Superior temporal gyrus (tissue), 1 donor: Measurements from ENCODE around the gene CYP1A2.
"Not testable (repeated sequence)": the region's sequence is repeated elsewhere in the genome, so short reads cannot be mapped to it uniquely, and the experiment has no call there.

Experiments used
- DNase-seq: peaks from one replicate; pipeline ENCODE4 v3.0.0-alpha.2; 2016; ENCODE audit errors: extremely low spot score

CYP1A2 gene

DNA sequence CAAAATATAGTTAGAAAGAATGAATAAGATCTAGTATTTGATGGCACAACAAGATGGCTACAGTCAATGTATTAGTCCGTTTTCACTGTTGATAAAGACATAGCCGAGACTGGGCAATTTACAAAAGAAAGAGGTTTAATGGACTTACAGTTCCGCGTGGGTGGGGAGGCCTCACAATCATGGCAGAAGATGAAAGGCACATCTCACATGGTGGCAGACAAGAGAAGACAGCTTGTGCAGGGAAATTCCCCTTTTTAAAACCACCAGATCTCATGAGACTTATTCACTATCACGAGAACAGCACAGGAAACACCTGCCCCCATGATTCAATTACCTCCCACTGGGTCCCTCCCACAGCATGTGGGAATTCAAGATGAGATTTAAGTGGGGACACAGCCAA, 10.4 kb upstream of the CYP1A2 start:
- DNase-seq, result not testable (repeated sequence)

- DNase-seq, result no peak
These were observed 6.2 kb upstream of the CYP1A2 start for GRCh38 chr15:74742422-74742821.

DNA sequence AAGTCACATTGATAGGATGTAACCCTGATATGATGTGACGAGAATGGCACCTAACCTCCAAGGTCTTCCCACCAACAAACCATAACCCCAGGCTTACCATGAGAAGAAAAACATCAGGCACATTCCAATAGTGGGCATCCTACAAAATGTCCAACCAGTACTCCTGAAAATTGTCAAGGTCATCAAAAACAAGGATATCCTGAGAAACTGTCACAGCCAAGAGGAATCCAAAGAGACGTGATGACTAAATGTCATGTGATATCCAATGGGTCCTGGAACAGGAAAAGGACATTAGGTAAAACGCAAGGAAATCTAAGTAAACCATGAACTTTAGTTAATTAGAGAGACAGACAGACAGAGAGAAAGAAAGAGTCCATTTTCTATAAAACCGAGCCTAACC, 2.3 kb upstream of the CYP1A2 start:
- no peak for DNase-seq

DNA sequence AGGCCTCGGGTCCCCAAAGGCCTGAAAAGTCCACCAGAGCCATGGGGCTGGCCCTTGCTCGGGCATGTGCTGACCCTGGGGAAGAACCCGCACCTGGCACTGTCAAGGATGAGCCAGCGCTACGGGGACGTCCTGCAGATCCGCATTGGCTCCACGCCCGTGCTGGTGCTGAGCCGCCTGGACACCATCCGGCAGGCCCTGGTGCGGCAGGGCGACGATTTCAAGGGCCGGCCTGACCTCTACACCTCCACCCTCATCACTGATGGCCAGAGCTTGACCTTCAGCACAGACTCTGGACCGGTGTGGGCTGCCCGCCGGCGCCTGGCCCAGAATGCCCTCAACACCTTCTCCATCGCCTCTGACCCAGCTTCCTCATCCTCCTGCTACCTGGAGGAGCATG, 1.2 kb downstream of the CYP1A2 start:
- no peak for DNase-seq

DNA sequence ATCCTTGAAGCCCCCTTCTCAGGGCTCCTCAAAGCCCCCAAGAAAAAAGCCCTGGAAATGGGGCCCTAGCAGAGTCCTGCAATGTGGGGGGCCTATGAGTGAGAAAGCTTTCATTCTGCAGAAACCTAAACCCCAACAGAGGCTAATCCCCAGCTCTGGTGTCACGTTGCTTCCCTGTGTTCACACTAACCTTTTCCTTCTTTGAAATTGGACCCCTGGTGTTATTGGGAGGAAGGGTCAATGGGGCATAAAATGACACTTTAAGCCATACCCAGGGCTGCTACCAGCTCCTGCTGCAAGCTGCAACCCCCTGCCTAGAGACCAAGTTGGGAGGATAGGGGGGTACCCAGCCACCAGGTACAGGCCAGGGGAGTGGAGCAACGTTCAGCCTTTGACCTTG, 2.1 kb downstream of the CYP1A2 start:
- no peak for DNase-seq

DNA sequence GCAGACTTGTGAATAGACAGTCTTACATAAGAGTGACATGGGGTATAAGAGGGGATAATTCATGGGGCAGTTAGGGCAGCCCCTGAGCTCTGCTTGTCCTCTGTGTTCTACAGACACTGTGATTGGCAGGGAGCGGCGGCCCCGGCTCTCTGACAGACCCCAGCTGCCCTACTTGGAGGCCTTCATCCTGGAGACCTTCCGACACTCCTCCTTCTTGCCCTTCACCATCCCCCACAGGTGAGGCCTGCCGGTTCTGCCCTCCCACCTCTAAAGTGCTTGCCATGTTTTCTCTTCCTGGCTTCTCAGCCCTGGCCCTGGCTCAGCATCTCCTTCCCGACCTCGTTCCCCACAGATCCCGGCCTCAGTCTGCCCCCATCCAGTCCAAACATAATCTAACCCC, 3.4 kb downstream of the CYP1A2 start:
- DNase-seq, result no peak

- no peak for DNase-seq
These were observed 3.9 kb downstream of the CYP1A2 start for GRCh38 chr15:74752531-74752930.

DNA sequence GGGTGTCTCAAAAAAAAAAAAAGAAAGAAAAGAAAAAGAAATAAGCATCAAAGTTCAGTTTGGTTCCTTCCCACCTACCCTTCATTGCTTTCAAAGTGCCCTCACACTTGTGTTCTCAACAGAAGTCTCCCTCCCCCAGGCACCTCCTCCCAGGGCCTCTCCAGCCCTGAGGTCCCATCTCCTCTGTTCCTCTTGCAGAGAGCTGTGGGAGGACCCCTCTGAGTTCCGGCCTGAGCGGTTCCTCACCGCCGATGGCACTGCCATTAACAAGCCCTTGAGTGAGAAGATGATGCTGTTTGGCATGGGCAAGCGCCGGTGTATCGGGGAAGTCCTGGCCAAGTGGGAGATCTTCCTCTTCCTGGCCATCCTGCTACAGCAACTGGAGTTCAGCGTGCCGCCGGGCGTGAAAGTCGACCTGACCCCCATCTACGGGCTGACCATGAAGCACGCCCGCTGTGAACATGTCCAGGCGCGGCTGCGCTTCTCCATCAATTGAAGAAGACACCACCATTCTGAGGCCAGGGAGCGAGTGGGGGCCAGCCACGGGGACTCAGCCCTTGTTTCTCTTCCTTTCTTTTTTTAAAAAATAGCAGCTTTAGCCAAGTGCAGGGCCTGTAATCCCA, 6.1 kb downstream of the CYP1A2 start:
- DNase-seq, result no peak

DNA sequence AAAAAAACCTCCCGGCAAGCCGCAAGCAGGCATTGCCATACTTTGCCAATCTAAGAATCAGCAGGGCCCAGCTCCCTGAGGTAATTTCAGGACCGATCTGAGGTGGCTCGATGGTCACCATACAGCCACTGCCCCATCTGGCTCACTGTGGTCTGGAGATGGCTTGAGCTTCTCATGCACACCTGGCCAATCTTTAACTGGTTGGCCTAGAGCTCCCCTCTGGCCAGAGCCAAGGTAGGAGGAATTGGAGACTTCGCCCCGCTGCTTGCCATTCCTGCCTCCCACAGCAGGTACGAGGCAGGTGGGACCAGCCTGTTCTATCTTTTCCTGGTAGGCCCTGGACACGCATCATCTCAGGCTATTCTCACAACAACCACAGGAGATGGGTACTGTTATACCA, 10.1 kb downstream of the CYP1A2 start:
- DNase-seq, result no peak

GRCh38 chr15:74762791-74763150, 14.1 kb downstream of the CYP1A2 start:
- DNase-seq, result no peak

GRCh38 chr15:74763416-74763815, 14.8 kb downstream of the CYP1A2 start:
- no peak for DNase-seq

DNA sequence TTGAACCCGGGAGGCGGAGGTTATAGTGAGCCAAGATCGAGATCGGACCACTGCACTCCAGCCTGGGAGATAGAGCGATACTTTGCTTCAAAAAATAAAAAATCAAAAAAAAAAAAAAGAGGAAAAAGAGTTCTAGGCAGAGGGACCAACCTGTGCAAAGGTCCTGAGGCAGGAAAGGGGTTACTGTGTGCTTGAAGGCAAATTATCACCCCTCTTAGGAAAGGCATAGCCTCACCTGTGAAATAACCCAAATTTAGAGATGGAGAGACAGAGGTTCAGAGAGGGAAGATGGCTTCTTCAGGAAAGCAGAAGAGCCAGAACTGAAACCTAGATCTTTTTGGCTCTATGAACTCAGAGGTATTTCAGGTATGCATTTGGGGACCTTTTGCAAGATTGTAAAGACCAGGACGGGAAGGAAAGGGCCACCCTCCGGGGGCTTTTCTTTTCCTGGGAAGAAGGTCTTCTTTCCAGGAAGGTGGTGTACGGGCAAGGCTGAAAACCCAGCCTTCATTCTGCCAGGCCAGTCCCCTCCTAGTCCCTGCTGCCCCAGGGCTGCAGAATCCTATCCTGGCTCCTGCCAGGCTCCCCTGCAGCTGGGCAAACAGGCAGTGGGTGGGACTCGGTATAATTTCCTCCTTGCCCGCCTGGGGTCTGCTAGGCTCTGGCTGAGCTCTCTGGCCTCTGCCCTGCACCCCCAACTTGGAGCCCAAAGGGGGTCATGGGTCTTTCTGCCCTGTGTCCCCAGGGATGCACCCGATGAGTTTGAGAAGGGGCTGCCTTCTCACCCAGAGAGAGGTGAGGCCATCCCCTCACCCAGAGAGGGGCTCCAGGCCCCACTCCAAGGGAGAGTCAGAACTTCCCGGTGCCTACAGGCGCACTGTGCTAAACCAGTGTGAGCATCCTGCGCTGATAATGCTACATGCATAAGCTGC, 18.8 kb downstream of the CYP1A2 start:
- DNase-seq, result no peak

- DNase-seq, result no peak
These were observed 19.6 kb downstream of the CYP1A2 start for GRCh38 chr15:74768099-74768770.

DNA sequence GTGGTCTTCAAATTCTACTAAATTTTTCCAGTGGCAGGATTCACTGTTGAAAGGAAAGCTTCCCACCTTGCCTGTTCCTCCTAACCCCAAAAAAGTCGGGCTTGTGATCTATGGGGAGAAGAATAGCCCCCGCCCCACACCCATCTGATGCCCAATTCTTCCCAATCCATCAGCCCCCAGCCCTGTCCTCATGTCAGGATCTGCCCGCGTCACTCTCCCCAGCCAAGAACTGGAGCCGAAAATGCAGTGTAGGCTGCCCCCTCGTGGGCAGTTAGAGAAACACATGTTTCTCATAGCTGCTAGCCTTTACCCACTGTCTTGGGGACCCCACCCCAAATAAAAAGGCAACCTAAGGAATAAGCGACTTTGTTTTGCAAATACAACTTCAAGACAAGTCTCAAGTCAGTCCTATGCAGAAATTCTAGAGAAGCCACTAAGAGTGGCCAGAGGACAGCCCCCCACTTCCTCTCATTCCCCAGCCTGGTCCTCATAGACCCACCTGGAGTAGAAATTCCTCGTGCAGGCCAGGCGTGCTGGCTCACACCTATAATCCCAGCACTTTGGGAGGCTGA, 20.2 kb downstream of the CYP1A2 start:
- DNase-seq, result peak; percentile 81

- DNase-seq, result no peak
These were observed 20.9 kb downstream of the CYP1A2 start for GRCh38 chr15:74769463-74770025.

GRCh38 chr15:74770211-74770903, 21.7 kb downstream of the CYP1A2 start:
- DNase-seq, result no peak

DNA sequence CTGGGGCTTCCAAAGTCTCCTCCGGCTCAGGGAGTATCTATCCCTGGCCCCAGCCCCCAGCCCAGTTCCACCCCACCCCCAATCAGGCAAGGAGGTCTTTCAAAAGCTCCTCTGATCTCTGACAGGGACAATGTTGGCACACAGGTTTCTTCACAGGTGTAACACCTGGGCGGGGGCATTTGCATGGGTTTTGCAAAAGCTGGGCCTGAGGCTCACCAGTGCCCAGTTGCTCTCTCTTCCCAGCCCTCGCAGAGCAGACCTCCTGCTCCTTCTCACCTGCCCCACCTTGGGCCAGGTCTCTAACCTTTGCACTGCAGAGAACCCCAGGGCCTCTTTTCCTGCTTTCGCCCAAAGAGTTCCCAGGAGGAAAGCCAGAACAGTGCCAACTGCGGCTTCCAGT, 24.7 kb downstream of the CYP1A2 start:
- DNase-seq, result no peak

GRCh38 chr15:74773731-74774252, 25.1 kb downstream of the CYP1A2 start:
- DNase-seq, result no peak

DNA sequence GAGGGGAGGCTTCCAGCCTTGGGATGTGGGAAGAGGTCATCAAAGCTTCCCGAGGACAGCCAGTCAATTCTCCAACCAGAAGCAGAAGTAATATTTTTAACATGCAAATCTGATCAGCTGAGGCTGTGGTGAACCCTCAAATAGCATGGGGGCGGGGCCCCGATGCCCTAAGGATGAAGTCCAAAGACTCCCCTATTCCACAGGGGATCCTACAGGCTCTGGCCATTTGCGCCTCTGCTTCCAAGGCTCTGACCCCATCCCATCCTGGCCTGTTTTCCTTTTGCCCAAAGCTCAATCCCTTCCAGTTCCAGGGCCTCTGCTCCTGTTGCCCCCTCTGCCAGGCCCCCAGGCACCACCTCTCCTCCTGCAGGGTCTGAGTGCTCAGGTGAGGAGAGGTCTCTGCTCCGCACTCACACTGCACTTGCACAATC, 26.5 kb downstream of the CYP1A2 start:
- DNase-seq, result no peak

GRCh38 chr15:74775894-74776293, 27.2 kb downstream of the CYP1A2 start:
- DNase-seq, result no peak
